ENCODE measurements around the gene TMEM253.

DNA sequence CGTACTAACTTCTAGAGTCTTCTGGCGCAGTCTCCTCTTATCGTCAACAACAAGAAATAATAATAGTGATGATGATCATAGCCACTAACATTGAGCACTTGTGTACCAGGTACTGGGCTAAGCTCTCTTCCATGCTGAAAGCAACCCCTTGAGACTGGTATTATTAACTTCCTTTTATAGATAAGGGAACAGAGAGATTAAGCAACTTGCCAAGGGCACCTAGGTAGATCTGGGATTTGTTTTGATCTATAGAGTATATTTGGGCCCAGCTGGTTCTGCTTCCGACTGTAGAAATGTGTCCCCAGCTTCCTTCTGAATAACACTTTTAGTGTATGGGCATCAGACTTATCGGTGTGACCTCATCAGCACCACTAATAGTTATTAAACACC lies 1.3 kb upstream of the TMEM253 start:
- TF ChIP-seq FOXJ3 (CRISPR knock-in tag; IDR thresholded peaks at IDR 0.05) = no peak
- TF ChIP-seq, protein P1, sequence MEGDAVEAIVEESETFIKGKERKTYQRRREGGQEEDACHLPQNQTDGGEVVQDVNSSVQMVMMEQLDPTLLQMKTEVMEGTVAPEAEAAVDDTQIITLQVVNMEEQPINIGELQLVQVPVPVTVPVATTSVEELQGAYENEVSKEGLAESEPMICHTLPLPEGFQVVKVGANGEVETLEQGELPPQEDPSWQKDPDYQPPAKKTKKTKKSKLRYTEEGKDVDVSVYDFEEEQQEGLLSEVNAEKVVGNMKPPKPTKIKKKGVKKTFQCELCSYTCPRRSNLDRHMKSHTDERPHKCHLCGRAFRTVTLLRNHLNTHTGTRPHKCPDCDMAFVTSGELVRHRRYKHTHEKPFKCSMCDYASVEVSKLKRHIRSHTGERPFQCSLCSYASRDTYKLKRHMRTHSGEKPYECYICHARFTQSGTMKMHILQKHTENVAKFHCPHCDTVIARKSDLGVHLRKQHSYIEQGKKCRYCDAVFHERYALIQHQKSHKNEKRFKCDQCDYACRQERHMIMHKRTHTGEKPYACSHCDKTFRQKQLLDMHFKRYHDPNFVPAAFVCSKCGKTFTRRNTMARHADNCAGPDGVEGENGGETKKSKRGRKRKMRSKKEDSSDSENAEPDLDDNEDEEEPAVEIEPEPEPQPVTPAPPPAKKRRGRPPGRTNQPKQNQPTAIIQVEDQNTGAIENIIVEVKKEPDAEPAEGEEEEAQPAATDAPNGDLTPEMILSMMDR (IDR thresholded peaks at IDR 0.05) = no peak
- TF ChIP-seq, protein P2, sequence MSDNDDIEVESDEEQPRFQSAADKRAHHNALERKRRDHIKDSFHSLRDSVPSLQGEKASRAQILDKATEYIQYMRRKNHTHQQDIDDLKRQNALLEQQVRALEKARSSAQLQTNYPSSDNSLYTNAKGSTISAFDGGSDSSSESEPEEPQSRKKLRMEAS (IDR thresholded peaks at IDR 0.05; ENCODE audit: low read depth) = no peak
- no peak for TF ChIP-seq FOXM1 (IDR thresholded peaks at IDR 0.05; ENCODE audit: low read depth)
- TF ChIP-seq, protein P3, sequence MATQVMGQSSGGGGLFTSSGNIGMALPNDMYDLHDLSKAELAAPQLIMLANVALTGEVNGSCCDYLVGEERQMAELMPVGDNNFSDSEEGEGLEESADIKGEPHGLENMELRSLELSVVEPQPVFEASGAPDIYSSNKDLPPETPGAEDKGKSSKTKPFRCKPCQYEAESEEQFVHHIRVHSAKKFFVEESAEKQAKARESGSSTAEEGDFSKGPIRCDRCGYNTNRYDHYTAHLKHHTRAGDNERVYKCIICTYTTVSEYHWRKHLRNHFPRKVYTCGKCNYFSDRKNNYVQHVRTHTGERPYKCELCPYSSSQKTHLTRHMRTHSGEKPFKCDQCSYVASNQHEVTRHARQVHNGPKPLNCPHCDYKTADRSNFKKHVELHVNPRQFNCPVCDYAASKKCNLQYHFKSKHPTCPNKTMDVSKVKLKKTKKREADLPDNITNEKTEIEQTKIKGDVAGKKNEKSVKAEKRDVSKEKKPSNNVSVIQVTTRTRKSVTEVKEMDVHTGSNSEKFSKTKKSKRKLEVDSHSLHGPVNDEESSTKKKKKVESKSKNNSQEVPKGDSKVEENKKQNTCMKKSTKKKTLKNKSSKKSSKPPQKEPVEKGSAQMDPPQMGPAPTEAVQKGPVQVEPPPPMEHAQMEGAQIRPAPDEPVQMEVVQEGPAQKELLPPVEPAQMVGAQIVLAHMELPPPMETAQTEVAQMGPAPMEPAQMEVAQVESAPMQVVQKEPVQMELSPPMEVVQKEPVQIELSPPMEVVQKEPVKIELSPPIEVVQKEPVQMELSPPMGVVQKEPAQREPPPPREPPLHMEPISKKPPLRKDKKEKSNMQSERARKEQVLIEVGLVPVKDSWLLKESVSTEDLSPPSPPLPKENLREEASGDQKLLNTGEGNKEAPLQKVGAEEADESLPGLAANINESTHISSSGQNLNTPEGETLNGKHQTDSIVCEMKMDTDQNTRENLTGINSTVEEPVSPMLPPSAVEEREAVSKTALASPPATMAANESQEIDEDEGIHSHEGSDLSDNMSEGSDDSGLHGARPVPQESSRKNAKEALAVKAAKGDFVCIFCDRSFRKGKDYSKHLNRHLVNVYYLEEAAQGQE (IDR thresholded peaks at IDR 0.05; ENCODE audit: low read depth, low read length) = no peak
- TF ChIP-seq YY1 (IDR thresholded peaks at IDR 0.05; ENCODE audit: low read depth) = no peak
- no peak for TF ChIP-seq RCOR1 (IDR thresholded peaks at IDR 0.05; ENCODE audit: low read length)
- no peak for TF ChIP-seq ELF1 (IDR thresholded peaks at IDR 0.05)
- TF ChIP-seq MXI1 (IDR thresholded peaks at IDR 0.05; ENCODE audit: low read depth, low read length) = no peak
- TF ChIP-seq RXRA (IDR thresholded peaks at IDR 0.05; ENCODE audit: borderline replicate concordance, low read depth) = no peak
- no peak for TF ChIP-seq POLR2AphosphoS5 (IDR thresholded peaks at IDR 0.05; ENCODE audit: low read depth, low read length)
- no peak for TF ChIP-seq CHD2 (IDR thresholded peaks at IDR 0.05; ENCODE audit: low read length, partially characterized antibody)
- TF ChIP-seq TEAD4 (IDR thresholded peaks at IDR 0.05; ENCODE audit: borderline replicate concordance, insufficient read depth) = no peak
